Adrenal gland (tissue), 5 donors: ENCODE data around the gene CTNND2.

ENCODE experiments used
- POLR2A ChIP-seq, 2 donors: fragments of 450-650 bp; IDR thresholded peaks; one replicate each; pipeline ENCODE4 v1.6.1; 2017; ENCODE audit warnings: antibody characterized with exemption in 2 of 2, mild to moderate bottlenecking in 2 of 2, moderate library complexity in 1 of 2
- TF ChIP-seq, protein P1 (sequence below), 6 experiments: fragments of 450-650 bp in 4 of 6; fragments of 200-600 bp in 2 of 6; sonication (generic) in 1 of 6; IDR thresholded peaks; 1 replicate in 5 of 6; 2 replicates in 1 of 6; pipeline versions ENCODE4 v1.5.1 to v1.8.0; 2016 to 2021; ENCODE audit warnings: antibody characterized with exemption in 6 of 6, mild to moderate bottlenecking in 2 of 6, moderate library complexity in 1 of 6
- donor health status: DM: no; HTN: no; CAD: no.

GRCh38 chr5:11733840-11734192 is 170.4 kb downstream of the CTNND2 start:
- no peak for TF ChIP-seq POLR2A (IDR thresholded peaks at IDR 0.05)
- TF ChIP-seq, protein P1, sequence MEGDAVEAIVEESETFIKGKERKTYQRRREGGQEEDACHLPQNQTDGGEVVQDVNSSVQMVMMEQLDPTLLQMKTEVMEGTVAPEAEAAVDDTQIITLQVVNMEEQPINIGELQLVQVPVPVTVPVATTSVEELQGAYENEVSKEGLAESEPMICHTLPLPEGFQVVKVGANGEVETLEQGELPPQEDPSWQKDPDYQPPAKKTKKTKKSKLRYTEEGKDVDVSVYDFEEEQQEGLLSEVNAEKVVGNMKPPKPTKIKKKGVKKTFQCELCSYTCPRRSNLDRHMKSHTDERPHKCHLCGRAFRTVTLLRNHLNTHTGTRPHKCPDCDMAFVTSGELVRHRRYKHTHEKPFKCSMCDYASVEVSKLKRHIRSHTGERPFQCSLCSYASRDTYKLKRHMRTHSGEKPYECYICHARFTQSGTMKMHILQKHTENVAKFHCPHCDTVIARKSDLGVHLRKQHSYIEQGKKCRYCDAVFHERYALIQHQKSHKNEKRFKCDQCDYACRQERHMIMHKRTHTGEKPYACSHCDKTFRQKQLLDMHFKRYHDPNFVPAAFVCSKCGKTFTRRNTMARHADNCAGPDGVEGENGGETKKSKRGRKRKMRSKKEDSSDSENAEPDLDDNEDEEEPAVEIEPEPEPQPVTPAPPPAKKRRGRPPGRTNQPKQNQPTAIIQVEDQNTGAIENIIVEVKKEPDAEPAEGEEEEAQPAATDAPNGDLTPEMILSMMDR (IDR thresholded peaks at IDR 0.05), result no peak
